ENCODE measurements around the gene TTLL9. TPM values are rescaled to one million over a fixed set of nuclear protein-coding genes. Genes with fewer than 3 reads are reported as not detected.

TTLL9 gene
- total RNA-seq, 4 donors from 2014 or later: 0.09 to 0.38 TPM; not detected in 2

GRCh38 chr20:31870726-31871617, 538 bp downstream of the TTLL9 start:
- DNase-seq: no peak
- 7 to 8% methylated on average over 13 to 17 of the region's 24 CpGs for WGBS, 2 donors
- Histone ChIP-seq H3K4me1 (peaks cover 5 to 23% (median 6%) of the 10 kb centered on the region in 3 donors), H3K9me3 (no peaks in the 10 kb centered on the region), H3K27me3 (peaks cover 0 to 43% (median 5%) of the 10 kb centered on the region in 4 donors), H3K36me3 (no peaks in the 10 kb centered on the region), H3K27ac (peak overlapping the region in 3 of 4 donors; percentile 27 to 66 (median 51)), H3K4me3 (peak overlapping the region; percentile 38 to 74 (median 56))
- intact Hi-C loops (cut with DNase I): no loop called here
- TF ChIP-seq POLR2A (IDR thresholded peaks at IDR 0.05) (no peak), CTCF (IDR thresholded peaks at IDR 0.05) (no peak)

GRCh38 chr20:31871618-31871954, 1.2 kb downstream of the TTLL9 start:
- Histone ChIP-seq H3K4me3 (no peak overlapping the region), H3K4me1 (peaks cover 5 to 23% (median 6%) of the 10 kb centered on the region in 3 donors), H3K27me3 (peaks cover 0 to 43% (median 5%) of the 10 kb centered on the region in 4 donors), H3K36me3 (no peaks in the 10 kb centered on the region), H3K9me3 (no peaks in the 10 kb centered on the region), H3K27ac (no peak overlapping the region)
- intact Hi-C loops (cut with DNase I): no loop called here
- DNase-seq: no peak
- TF ChIP-seq POLR2A (IDR thresholded peaks at IDR 0.05) (no peak), CTCF (IDR thresholded peaks at IDR 0.05) (no peak)
- 93 to 94% methylated on average over 1 of the region's 1 CpG for WGBS, 2 donors

- WGBS, 2 donors: 81 to 90% methylated on average over 6 of the region's 6 CpGs
- Histone ChIP-seq H3K4me3 (no peak overlapping the region), H3K9me3 (no peaks in the 10 kb centered on the region), H3K4me1 (peaks cover 5 to 23% (median 6%) of the 10 kb centered on the region in 3 donors), H3K27ac (no peak overlapping the region), H3K27me3 (peaks cover 0 to 43% (median 5%) of the 10 kb centered on the region in 4 donors), H3K36me3 (no peaks in the 10 kb centered on the region)
- DNase-seq: no peak
- TF ChIP-seq POLR2A (IDR thresholded peaks at IDR 0.05): no peak
- TF ChIP-seq CTCF (IDR thresholded peaks at IDR 0.05): no peak
- intact Hi-C loops (cut with DNase I): no loop called here
Observed at GRCh38 chr20:31872406-31872805, 2.0 kb downstream of the TTLL9 start.

- no peaks in the 10 kb centered on the region for H3K9me3 ChIP-seq
- no peaks in the 10 kb centered on the region for H3K36me3 ChIP-seq
- H3K4me3 ChIP-seq: no peak overlapping the region
- H3K4me1 ChIP-seq: peaks cover 0 to 20% (median 3%) of the 10 kb centered on the region in 3 donors
- intact Hi-C loops (cut with DNase I): no loop called here
- H3K27me3 ChIP-seq: peaks cover 0 to 16% (median 3%) of the 10 kb centered on the region in 4 donors
- 56 to 62% methylated on average over 2 of the region's 2 CpGs for WGBS, 2 donors
- no peak for TF ChIP-seq CTCF (IDR thresholded peaks at IDR 0.05)
- no peak for TF ChIP-seq POLR2A (IDR thresholded peaks at IDR 0.05)
- no peak for DNase-seq
- H3K27ac ChIP-seq: no peak overlapping the region
Observed at GRCh38 chr20:31875671-31876070, 5.2 kb downstream of the TTLL9 start.

- intact Hi-C loops (cut with DNase I): no loop called here
- H3K9me3 ChIP-seq: no peaks in the 10 kb centered on the region
Observed at GRCh38 chr20:31877684-31878083, 7.2 kb downstream of the TTLL9 start.

More at GRCh38 chr20:31877684-31878083, 7.2 kb downstream of the TTLL9 start:
- Histone ChIP-seq H3K27me3 (peaks cover 0 to 3% (median 0%) of the 10 kb centered on the region in 4 donors), H3K27ac (no peak overlapping the region), H3K4me1 (peaks cover 0 to 13% (median 3%) of the 10 kb centered on the region in 3 donors), H3K4me3 (no peak overlapping the region), H3K36me3 (no peaks in the 10 kb centered on the region)
- no peak for DNase-seq
- TF ChIP-seq POLR2A (IDR thresholded peaks at IDR 0.05) (no peak), CTCF (IDR thresholded peaks at IDR 0.05) (no peak)

Data from esophagus squamous epithelium (tissue), 5 donors.